NB4 (cell line): ENCODE results near the gene PDCD4.

Source experiments
- POLR2A ChIP-seq: IDR thresholded peaks from 2 replicates; pipeline ENCODE4 v1.6.1; 2011; ENCODE audit warnings: mild to moderate bottlenecking; ENCODE audit not compliant: insufficient read length; ENCODE audit errors: extremely low read depth
- TF ChIP-seq, protein P1 (sequence below): IDR thresholded peaks from one replicate; pipeline ENCODE4 v1.5.1; 2012; ENCODE audit warnings: low read depth, low read length

DNA sequence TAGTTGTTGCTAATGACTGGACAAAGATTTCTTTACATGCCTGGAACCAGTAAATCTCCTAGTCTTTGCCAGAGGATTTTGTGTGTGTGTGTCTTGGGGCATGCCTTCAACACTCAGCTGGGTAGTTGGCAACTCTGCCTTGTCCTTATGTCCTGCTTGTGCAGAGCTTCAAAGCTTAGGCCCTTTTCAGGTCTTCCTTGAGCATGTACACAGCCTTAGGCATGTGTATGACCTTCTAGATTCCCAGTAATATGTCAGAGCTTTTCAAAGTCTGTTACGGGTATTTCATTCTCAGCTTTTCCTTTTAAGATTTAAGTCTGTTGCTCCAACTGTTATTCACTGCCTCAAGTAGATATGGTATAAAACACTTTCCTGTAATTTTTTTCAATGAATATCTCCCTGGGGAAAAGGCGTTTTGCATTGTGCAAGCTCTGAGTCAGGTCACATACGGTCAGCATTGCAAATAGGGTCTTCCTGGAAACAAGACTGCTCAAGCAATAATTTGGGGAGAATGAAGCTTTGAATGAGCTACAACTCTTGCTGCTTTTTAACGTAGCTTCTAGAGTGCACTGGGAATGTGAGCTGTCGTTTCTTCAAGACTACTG lies 73.2 kb downstream of the PDCD4 start:
- no peak for TF ChIP-seq POLR2A
- TF ChIP-seq, protein P1, sequence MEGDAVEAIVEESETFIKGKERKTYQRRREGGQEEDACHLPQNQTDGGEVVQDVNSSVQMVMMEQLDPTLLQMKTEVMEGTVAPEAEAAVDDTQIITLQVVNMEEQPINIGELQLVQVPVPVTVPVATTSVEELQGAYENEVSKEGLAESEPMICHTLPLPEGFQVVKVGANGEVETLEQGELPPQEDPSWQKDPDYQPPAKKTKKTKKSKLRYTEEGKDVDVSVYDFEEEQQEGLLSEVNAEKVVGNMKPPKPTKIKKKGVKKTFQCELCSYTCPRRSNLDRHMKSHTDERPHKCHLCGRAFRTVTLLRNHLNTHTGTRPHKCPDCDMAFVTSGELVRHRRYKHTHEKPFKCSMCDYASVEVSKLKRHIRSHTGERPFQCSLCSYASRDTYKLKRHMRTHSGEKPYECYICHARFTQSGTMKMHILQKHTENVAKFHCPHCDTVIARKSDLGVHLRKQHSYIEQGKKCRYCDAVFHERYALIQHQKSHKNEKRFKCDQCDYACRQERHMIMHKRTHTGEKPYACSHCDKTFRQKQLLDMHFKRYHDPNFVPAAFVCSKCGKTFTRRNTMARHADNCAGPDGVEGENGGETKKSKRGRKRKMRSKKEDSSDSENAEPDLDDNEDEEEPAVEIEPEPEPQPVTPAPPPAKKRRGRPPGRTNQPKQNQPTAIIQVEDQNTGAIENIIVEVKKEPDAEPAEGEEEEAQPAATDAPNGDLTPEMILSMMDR = no peak
